Measurements from ENCODE around the gene REN. TPM values are rescaled to one million over a fixed set of nuclear protein-coding genes. Genes with fewer than 3 reads are reported as not detected.

The REN gene
- total and polyA plus RNA-seq, 3 donors from 2014 or later: 2.2 TPM; not detected in 2

GRCh38 chr1:204114606-204115005, 51.5 kb downstream of the REN start:
- 79 to 91% methylated on average over 4 of the region's 4 CpGs for WGBS, 2 donors
- Histone ChIP-seq H3K27me3 (no peaks in the 10 kb centered on the region), H3K9me3 (no peaks in the 10 kb centered on the region), H3K36me3 (ENCODE audit: low read depth, missing control alignments) (no peaks in the 10 kb centered on the region), H3K27ac (no peak overlapping the region), H3K4me3 (no peak overlapping the region), H3K4me1 (no peaks in the 10 kb centered on the region)
- no peak for TF ChIP-seq CTCF (IDR thresholded peaks at IDR 0.05)
- no peak for TF ChIP-seq POLR2A (IDR thresholded peaks at IDR 0.05)
- DNase-seq: no peak
- intact Hi-C loops (cut with DNase I; ENCODE audit: low total_unique reads): no loop called here

GRCh38 chr1:204113896-204114295, 52.2 kb downstream of the REN start:
- WGBS, 2 donors: 74 to 91% methylated on average over 1 of the region's 1 CpG

DNA sequence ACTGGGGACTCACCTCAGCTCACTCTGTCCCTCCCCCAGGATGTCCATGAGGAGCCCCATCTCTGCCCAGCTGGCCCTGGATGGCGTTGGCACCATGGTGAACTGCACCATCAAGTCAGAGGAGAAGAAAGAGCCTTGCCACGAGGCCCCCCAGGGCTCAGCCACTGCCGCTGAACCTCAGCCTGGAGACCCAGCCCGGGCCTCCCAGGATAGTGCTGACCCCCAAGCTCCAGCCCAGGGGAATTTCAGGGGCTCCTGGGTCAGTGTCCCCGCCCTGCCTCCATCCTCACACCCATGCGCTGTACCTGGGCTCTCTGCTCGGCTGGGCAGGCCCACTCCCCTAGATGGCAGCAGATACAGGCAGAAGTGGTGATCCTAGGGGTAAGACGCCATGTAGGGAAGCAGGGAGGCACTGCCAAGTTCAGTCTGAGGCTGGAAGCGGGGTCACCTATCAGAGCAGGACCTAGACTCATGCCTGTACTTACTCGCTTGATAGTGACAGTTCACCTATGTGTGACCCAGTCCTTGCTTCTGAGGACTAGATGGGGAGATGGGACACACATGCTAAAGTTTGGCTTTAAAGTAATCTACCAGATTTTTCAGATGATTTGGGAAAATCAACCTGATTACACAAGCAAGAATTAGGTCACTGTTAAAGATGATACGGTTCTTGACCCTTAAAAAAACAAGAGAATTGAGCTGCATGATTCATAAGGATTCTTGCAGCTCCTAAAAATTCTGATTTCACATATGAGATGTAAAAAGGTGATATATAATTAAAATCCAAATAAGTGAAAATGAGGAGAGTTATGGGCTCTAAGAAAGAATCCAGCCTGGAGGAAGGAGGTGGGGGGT, 53.0 kb downstream of the REN start:
- Histone ChIP-seq H3K9me3 (no peaks in the 10 kb centered on the region), H3K27me3 (no peaks in the 10 kb centered on the region), H3K27ac (no peak overlapping the region), H3K36me3 (ENCODE audit: low read depth, missing control alignments) (no peaks in the 10 kb centered on the region), H3K4me3 (no peak overlapping the region), H3K4me1 (no peaks in the 10 kb centered on the region)
- WGBS, 2 donors: 83 to 93% methylated on average over 4 to 10 of the region's 11 CpGs
- TF ChIP-seq POLR2A (IDR thresholded peaks at IDR 0.05): no peak
- no peak for TF ChIP-seq CTCF (IDR thresholded peaks at IDR 0.05)
- no peak for DNase-seq
- intact Hi-C loops (cut with DNase I; ENCODE audit: low total_unique reads): no loop called here

More at GRCh38 chr1:204113896-204114295, 52.2 kb downstream of the REN start:
- Histone ChIP-seq H3K36me3 (ENCODE audit: low read depth, missing control alignments) (no peaks in the 10 kb centered on the region), H3K9me3 (no peaks in the 10 kb centered on the region), H3K4me1 (no peaks in the 10 kb centered on the region), H3K4me3 (no peak overlapping the region), H3K27me3 (no peaks in the 10 kb centered on the region), H3K27ac (no peak overlapping the region)
- no peak for DNase-seq
- intact Hi-C loops (cut with DNase I; ENCODE audit: low total_unique reads): no loop called here
- TF ChIP-seq CTCF (IDR thresholded peaks at IDR 0.05) (no peak), POLR2A (IDR thresholded peaks at IDR 0.05) (no peak)

DNA sequence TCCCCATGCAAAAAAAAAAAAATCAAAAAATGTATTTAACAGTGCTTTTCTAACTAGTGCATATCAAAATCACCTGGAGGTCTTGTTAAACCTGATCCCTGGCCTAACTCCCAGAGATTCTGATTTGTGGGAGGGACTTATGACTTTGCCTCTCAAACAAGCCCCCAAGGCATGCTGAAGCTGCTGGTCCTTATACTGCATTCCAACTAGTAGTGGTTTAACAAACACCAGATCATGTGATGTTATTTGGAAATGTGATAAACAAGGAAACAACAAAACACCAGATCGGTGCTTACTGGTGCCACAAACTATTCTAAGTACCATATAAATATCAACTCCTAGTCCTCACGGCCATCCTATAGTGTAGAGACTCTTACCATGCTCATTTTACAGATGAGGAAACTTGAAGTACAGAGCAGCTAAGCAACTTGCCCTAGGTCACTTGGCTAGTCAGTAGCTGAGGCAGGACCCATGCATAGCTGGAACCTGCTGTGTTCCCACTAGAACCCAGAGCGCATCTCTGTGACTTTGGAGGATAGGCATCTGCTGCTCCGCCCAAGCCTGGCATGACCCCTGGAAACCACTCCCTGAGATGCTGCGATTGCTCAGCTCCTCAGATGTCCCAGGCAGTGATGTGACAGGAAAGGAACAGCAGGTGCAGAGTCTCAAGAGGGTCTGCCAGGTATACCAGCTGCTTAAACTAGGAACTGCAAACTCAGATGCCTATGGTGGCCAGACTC, 55.1 kb downstream of the REN start:
- TF ChIP-seq CTCF (IDR thresholded peaks at IDR 0.05): no peak
- no peak for TF ChIP-seq POLR2A (IDR thresholded peaks at IDR 0.05)
- no peaks in the 10 kb centered on the region for H3K36me3 ChIP-seq (ENCODE audit: low read depth, missing control alignments)
- 86 to 94% methylated on average over 4 to 5 of the region's 5 CpGs for WGBS, 2 donors
- no peak overlapping the region for H3K4me3 ChIP-seq
- no peak for DNase-seq
- no peaks in the 10 kb centered on the region for H3K4me1 ChIP-seq
- intact Hi-C loops (cut with DNase I; ENCODE audit: low total_unique reads): no loop called here
- H3K27ac ChIP-seq: no peak overlapping the region
- H3K27me3 ChIP-seq: no peaks in the 10 kb centered on the region
- H3K9me3 ChIP-seq: no peaks in the 10 kb centered on the region

Measured in testis (tissue), 3 donors.